H9 (cell line): ENCODE results near the gene CLDN20. TPM values are rescaled to one million over a fixed set of nuclear protein-coding genes. Genes with fewer than 3 reads are reported as not detected.
"Not testable (repeated sequence)": the region's sequence is repeated elsewhere in the genome, so short reads cannot be mapped to it uniquely, and the experiment has no call there.

Experiments
- DNase-seq: peaks from one replicate; pipeline ENCODE4 v3.0.0-alpha.2; 2017
- H2AFZ ChIP-seq: one replicate; pipeline ENCODE4 v1.6.1; 2013; ENCODE audit warnings: mild to moderate bottlenecking, low read length, control low read depth, moderate library complexity
- H2AK5ac ChIP-seq: 2 replicates; pipeline ENCODE4 v1.6.1; 2013; ENCODE audit warnings: low read length, control low read depth, mixed read lengths; ENCODE audit not compliant: insufficient read length
- H2BK120ac ChIP-seq: one replicate; pipeline ENCODE4 v1.6.1; 2013; ENCODE audit warnings: low read depth, mild to moderate bottlenecking, low read length, control low read depth, inconsistent platforms; ENCODE audit not compliant: poor library complexity, severe bottlenecking
- H2BK12ac ChIP-seq: 2 replicates; pipeline ENCODE4 v1.6.1; 2013; ENCODE audit warnings: low read length, control low read depth, mixed read lengths, low read depth; ENCODE audit not compliant: insufficient read length
- H2BK15ac ChIP-seq: 2 replicates; pipeline ENCODE4 v1.6.1; 2013; ENCODE audit warnings: low read depth, low read length, control low read depth
- H2BK20ac ChIP-seq: one replicate; pipeline ENCODE4 v1.6.1; 2013; ENCODE audit warnings: low read depth, mild to moderate bottlenecking, low read length, control low read depth, inconsistent platforms; ENCODE audit not compliant: poor library complexity, severe bottlenecking
- H2BK5ac ChIP-seq: 2 replicates; pipeline ENCODE4 v1.6.1; 2013; ENCODE audit warnings: low read length, control low read depth, mixed read lengths; ENCODE audit not compliant: insufficient read length
- H3K14ac ChIP-seq: 2 replicates; pipeline ENCODE4 v1.6.1; 2013; ENCODE audit warnings: low read length, control low read depth; ENCODE audit not compliant: insufficient read depth
- H3K18ac ChIP-seq: 2 replicates; pipeline ENCODE4 v1.6.1; 2013; ENCODE audit warnings: low read depth, mild to moderate bottlenecking, mixed read lengths, low read length, control low read depth; ENCODE audit not compliant: insufficient read length
- H3K23ac ChIP-seq: 2 replicates; pipeline ENCODE4 v1.6.1; 2013; ENCODE audit warnings: low read length, control low read depth, mixed read lengths, low read depth; ENCODE audit not compliant: insufficient read length
- H3K23me2 ChIP-seq: 2 replicates; pipeline ENCODE4 v1.6.1; 2013; ENCODE audit warnings: low read depth, mild to moderate bottlenecking, mixed read lengths, low read length, control low read depth; ENCODE audit not compliant: insufficient read length, poor library complexity, severe bottlenecking
- H3K27ac ChIP-seq: 2 replicates; pipeline ENCODE4 v1.5.1; 2013; ENCODE audit warnings: low read length, control low read depth, mixed read lengths, low read depth; ENCODE audit not compliant: insufficient read length
- H3K27me3 ChIP-seq: 2 replicates; pipeline ENCODE4 v1.6.1; 2013; ENCODE audit warnings: low read length, control low read depth, inconsistent platforms; ENCODE audit not compliant: insufficient read depth
- H3K4ac ChIP-seq: 2 replicates; pipeline ENCODE4 v1.6.1; 2013; ENCODE audit warnings: low read depth, mild to moderate bottlenecking, control low read depth, inconsistent platforms, low read length, moderate library complexity
- H3K4me1 ChIP-seq: 2 replicates; pipeline ENCODE4 v1.6.1; 2013; ENCODE audit warnings: low read length, control low read depth, inconsistent platforms; ENCODE audit not compliant: insufficient read depth
- H3K4me2 ChIP-seq: 2 replicates; pipeline ENCODE4 v1.6.1; 2013; ENCODE audit warnings: low read length, control low read depth, mixed read lengths; ENCODE audit not compliant: insufficient read length, insufficient read depth
- H3K56ac ChIP-seq: 2 replicates; pipeline ENCODE4 v1.6.1; 2013; ENCODE audit warnings: low read depth, mild to moderate bottlenecking, mixed read lengths, low read length, control low read depth; ENCODE audit not compliant: insufficient read length
- H3K79me1 ChIP-seq: 2 replicates; pipeline ENCODE4 v1.6.1; 2013; ENCODE audit warnings: low read depth, mild to moderate bottlenecking, moderate library complexity, low read length, control low read depth, inconsistent platforms; ENCODE audit not compliant: insufficient read depth, poor library complexity, severe bottlenecking
- H3K79me2 ChIP-seq: 2 replicates; pipeline ENCODE4 v1.6.1; 2013; ENCODE audit warnings: low read length, control low read depth, inconsistent platforms; ENCODE audit not compliant: insufficient read depth
- H3K9ac ChIP-seq: 2 replicates; pipeline ENCODE4 v1.6.1; 2013; ENCODE audit warnings: low read length, control low read depth, mixed read lengths; ENCODE audit not compliant: insufficient read length; ENCODE audit errors: extremely low read depth
- H3K9me3 ChIP-seq: one replicate; pipeline ENCODE4 v1.6.1; 2013; ENCODE audit warnings: low read depth, low read length, inconsistent platforms; ENCODE audit not compliant: control insufficient read depth
- H3T11ph ChIP-seq: one replicate; pipeline ENCODE4 v1.6.1; 2013; ENCODE audit warnings: mild to moderate bottlenecking, low read length, control low read depth, inconsistent platforms
- H4K20me1 ChIP-seq: one replicate; pipeline ENCODE4 v1.6.1; 2013; ENCODE audit not compliant: control insufficient read depth, insufficient read length, insufficient read depth
- H4K5ac ChIP-seq: 2 replicates; pipeline ENCODE4 v1.6.1; 2013; ENCODE audit warnings: low read depth, mild to moderate bottlenecking, mixed read lengths, low read length, control low read depth; ENCODE audit not compliant: insufficient read length
- H4K8ac ChIP-seq: replicated peaks from 2 replicates; pipeline ENCODE4 v1.6.1; 2013; ENCODE audit warnings: low read length, control low read depth, mixed read lengths, low read depth; ENCODE audit not compliant: insufficient read length
- H4K91ac ChIP-seq: 2 replicates; pipeline ENCODE4 v1.6.1; 2013; ENCODE audit warnings: low read depth, mild to moderate bottlenecking, moderate library complexity, mixed read lengths, low read length, control low read depth; ENCODE audit not compliant: insufficient read length
- H3K27ac Mint-ChIP-seq, 3 experiments: 2 replicates in 2 of 3; 3 replicates in 1 of 3; pipeline ENCODE4 v1.8.0; 2020 to 2021; ENCODE audit warnings: mixed read lengths in 3 of 3, mild to moderate bottlenecking in 1 of 3, moderate library complexity in 1 of 3
- H3K27me3 Mint-ChIP-seq: 2 replicates; pipeline ENCODE4 v1.8.0; 2021; ENCODE audit warnings: low read depth, mild to moderate bottlenecking, moderate library complexity, mixed read lengths
- H3K36me3 Mint-ChIP-seq, 3 experiments: 2 replicates in 2 of 3; 3 replicates in 1 of 3; pipeline ENCODE4 v1.8.0; 2020 to 2021; ENCODE audit warnings: low read depth in 3 of 3, mixed read lengths in 3 of 3; ENCODE audit not compliant: insufficient read depth in 1 of 3
- H3K4me1 Mint-ChIP-seq, 2 experiments: 2 replicates each; pipeline ENCODE4 v1.8.0; 2020; ENCODE audit warnings: mixed read lengths in 2 of 2
- H3K4me3 Mint-ChIP-seq, 2 experiments: 2 replicates in 1 of 2; 3 replicates in 1 of 2; pipeline ENCODE4 v1.8.0; 2020 to 2021; ENCODE audit warnings: mild to moderate bottlenecking in 2 of 2, mixed read lengths in 2 of 2, moderate library complexity in 1 of 2
- H3K9me3 Mint-ChIP-seq, 2 experiments: 2 replicates in 1 of 2; 3 replicates in 1 of 2; pipeline ENCODE4 v1.8.0; 2020; ENCODE audit warnings: mild to moderate bottlenecking in 2 of 2, mixed read lengths in 2 of 2, moderate library complexity in 1 of 2
- CTCF ChIP-seq: fragments of 200-600 bp; sonication (generic); conservative IDR thresholded peaks from 3 replicates; pipeline ENCODE4 v1.8.0; 2021; ENCODE audit warnings: antibody characterized with exemption, mild to moderate bottlenecking
- WGBS: extraction: QIAGEN DNeasy Blood & Tissue Kit; methylation state at CpG from one replicate; pipeline ENCODE4 v1.1.7; 2013; ENCODE audit warnings: missing lambda C conversion rate, low lambda C conversion rate, mixed read lengths; ENCODE audit not compliant: insufficient read length; ENCODE audit errors: extremely low coverage; 5-methylcytosine and 5-hydroxymethylcytosine counted together
- total RNA-seq: library from RNA; stranded (reverse); gene quantifications from 2 replicates; pipeline ENCODE4 v1.2.1, GENCODE V29; 2021

CLDN20 gene
- total RNA-seq, 1 experiment from 2014 or later, result not detected

GRCh38 chr6:155216312-155217046 is 47.3 kb upstream of the CLDN20 start:
- no peak overlapping the region for H4K5ac ChIP-seq

GRCh38 chr6:155218711-155219110 is 45.1 kb upstream of the CLDN20 start:
- H3K23me2 ChIP-seq, H3K4ac ChIP-seq: not testable (repeated sequence)
- no CpG with 5 or more reads among the region's 20 CpGs for WGBS

More at GRCh38 chr6:155216312-155217046, 47.3 kb upstream of the CLDN20 start:
- H3K23me2 ChIP-seq, result no peaks in the 10 kb centered on the region
- H2BK15ac ChIP-seq, result no peak overlapping the region
- H3K14ac ChIP-seq, result 0 out of 2 replicates have a peak overlapping the region, but pooled peaks have one; percentile 52
- H3T11ph ChIP-seq, result no peak overlapping the region
- whole genome bisulfite sequencing, result no CpG with 5 or more reads among the region's 11 CpGs
- no peak overlapping the region for H3K27ac ChIP-seq
- DNase-seq, result peak; percentile 59
- no peak overlapping the region for H2BK20ac ChIP-seq
- no peak overlapping the region for H2BK5ac ChIP-seq
- H2BK12ac ChIP-seq, result no peak overlapping the region
- Mint-ChIP-seq H3K9me3 (peaks cover 0 to 5% of the 10 kb centered on the region in 2 experiments; a peak in 3 of 5 replicates), H3K4me3 (no peak overlapping the region), H3K27me3 (no peaks in the 10 kb centered on the region), H3K4me1 (peaks cover 10 to 14% of the 10 kb centered on the region in 2 experiments), H3K27ac (peak overlapping the region in 2 of 3 experiments; percentile 9 to 43; a peak in 2 of 7 replicates), H3K36me3 (peaks cover 10 to 20% (median 14%) of the 10 kb centered on the region in 3 experiments)
- TF ChIP-seq CTCF, result no peak
- no peak overlapping the region for H3K9ac ChIP-seq
- no peak overlapping the region for H2BK120ac ChIP-seq
- no peak overlapping the region for H3K56ac ChIP-seq
- H3K4ac ChIP-seq, result no peak overlapping the region
- no peak overlapping the region for H3K18ac ChIP-seq
- no peak overlapping the region for H2AFZ ChIP-seq
- H4K8ac ChIP-seq, result no peak overlapping the region
- H3K79me2 ChIP-seq, result no peaks in the 10 kb centered on the region
- no peaks in the 10 kb centered on the region for H3K79me1 ChIP-seq
- H3K4me2 ChIP-seq, result no peak overlapping the region
- H4K91ac ChIP-seq, result no peak overlapping the region
- H4K20me1 ChIP-seq, result no peaks in the 10 kb centered on the region
- H3K23ac ChIP-seq, result no peak overlapping the region
- no peak overlapping the region for H2AK5ac ChIP-seq
- no peaks in the 10 kb centered on the region for H3K4me1 ChIP-seq
- no peaks in the 10 kb centered on the region for H3K9me3 ChIP-seq
- H3K27me3 ChIP-seq, result no peaks in the 10 kb centered on the region

More at GRCh38 chr6:155218711-155219110, 45.1 kb upstream of the CLDN20 start:
- H4K8ac ChIP-seq, H2BK5ac ChIP-seq, H3K23ac ChIP-seq, H3K36me3 Mint-ChIP-seq, H3K27me3 ChIP-seq, H4K5ac ChIP-seq, H2BK120ac ChIP-seq, H3K9me3 Mint-ChIP-seq, H3K14ac ChIP-seq, H2BK12ac ChIP-seq, H3K27ac ChIP-seq, H3K27me3 Mint-ChIP-seq, H3K79me1 ChIP-seq, H3K4me1 ChIP-seq, DNase-seq, H3K4me2 ChIP-seq, H3K9ac ChIP-seq, H2AFZ ChIP-seq, H3K18ac ChIP-seq, H3T11ph ChIP-seq, H4K91ac ChIP-seq, H4K20me1 ChIP-seq, H2BK15ac ChIP-seq, H3K9me3 ChIP-seq, H2AK5ac ChIP-seq, H3K56ac ChIP-seq, H2BK20ac ChIP-seq, H3K4me3 Mint-ChIP-seq, H3K79me2 ChIP-seq, H3K27ac Mint-ChIP-seq: not testable (repeated sequence)
- H3K4me1 Mint-ChIP-seq, result peaks cover 10 to 14% of the 10 kb centered on the region in 2 experiments
